ENCODE measurements around the gene ITPR2. TPM values are rescaled to one million over a fixed set of nuclear protein-coding genes. Genes with fewer than 3 reads are reported as not detected.
"Not testable (repeated sequence)": the region's sequence is repeated elsewhere in the genome, so short reads cannot be mapped to it uniquely, and the experiment has no call there.

Gene ITPR2
- total RNA-seq, 6 experiments from 2014 or later, result 6.9 to 8.4 (median 7.6) TPM

- Mint-ChIP-seq H3K36me3 (ENCODE audit: low read depth) (peaks cover 15% of the 10 kb centered on the region), H3K4me1 (ENCODE audit: low read depth) (no peaks in the 10 kb centered on the region), H3K27me3 (ENCODE audit: insufficient read depth) (no peaks in the 10 kb centered on the region; the same call in 1 of the 2 replicates), H3K4me3 (no peak overlapping the region), H3K9me3 (peaks cover 15% of the 10 kb centered on the region), H3K27ac (no peak overlapping the region)
- no peak for TF ChIP-seq CTCF (IDR thresholded peaks at IDR 0.05)
- no peak for DNase-seq
These were observed 71.2 kb downstream of the ITPR2 start for GRCh38 chr12:26761775-26762174.

DNA sequence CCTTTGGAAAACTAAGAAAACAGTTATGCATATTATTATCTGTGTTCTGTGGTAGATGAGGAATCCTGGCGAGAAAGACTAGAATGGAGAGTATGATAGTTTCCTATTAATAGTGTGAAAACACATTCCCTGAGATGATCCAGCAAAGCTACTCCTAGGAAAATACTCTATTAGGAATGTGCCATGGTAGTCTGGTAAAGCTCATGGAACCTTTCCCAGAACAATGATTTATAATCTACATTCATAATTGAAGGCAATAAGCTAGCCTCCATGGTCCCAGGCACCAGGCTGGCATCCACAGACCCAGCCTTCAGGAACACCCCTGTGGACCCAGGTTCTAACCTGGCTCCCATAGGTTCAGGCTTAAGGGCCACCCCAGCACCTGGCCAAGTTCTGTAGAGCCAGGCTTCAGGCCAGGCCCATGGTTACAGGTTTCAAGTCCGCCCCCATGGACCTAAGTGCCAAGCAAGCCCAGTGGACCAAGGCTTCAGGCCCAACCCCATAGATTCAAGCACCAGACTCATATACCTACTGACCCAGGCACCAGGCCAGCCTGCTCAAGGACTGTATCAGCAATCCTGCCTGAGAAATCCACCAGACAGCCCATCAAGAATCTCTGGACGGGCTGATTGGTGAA lies 72.2 kb downstream of the ITPR2 start:
- Mint-ChIP-seq H3K27ac (no peak overlapping the region), H3K9me3 (peaks cover 15% of the 10 kb centered on the region), H3K36me3 (ENCODE audit: low read depth) (peaks cover 15% of the 10 kb centered on the region), H3K4me1 (ENCODE audit: low read depth) (no peaks in the 10 kb centered on the region), H3K4me3 (no peak overlapping the region), H3K27me3 (ENCODE audit: insufficient read depth) (no peaks in the 10 kb centered on the region; the same call in 1 of the 2 replicates)
- no peak for DNase-seq
- TF ChIP-seq CTCF (IDR thresholded peaks at IDR 0.05), result no peak

DNA sequence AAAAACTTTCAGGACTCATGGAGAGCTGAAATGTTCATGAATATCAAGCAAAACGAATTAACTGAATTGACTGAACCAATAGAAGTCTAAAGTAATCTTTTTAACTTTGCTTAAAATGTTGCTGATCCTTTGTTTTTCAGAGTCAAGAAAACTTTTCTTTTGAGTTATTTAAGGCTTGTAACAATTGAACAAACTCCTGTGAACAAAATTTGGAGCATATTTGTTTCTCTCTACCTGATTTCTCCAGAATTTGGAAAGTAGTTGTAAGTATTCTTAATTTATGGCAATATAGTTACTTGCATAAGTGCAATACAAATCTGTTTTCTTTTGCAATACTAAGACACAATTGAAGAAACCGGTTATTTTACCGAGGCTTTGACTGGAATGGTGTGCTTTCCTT lies 77.6 kb downstream of the ITPR2 start:
- not testable (repeated sequence) for H3K9me3 Mint-ChIP-seq; H3K27me3 Mint-ChIP-seq (ENCODE audit: insufficient read depth); H3K27ac Mint-ChIP-seq; H3K4me3 Mint-ChIP-seq; H3K36me3 Mint-ChIP-seq (ENCODE audit: low read depth); DNase-seq
- H3K4me1 Mint-ChIP-seq (ENCODE audit: low read depth), result peaks cover 11% of the 10 kb centered on the region

GRCh38 chr12:26754148-26754547 lies 78.8 kb downstream of the ITPR2 start:
- no peak for DNase-seq
- peaks cover 4% of the 10 kb centered on the region; the same call in 1 of the 2 replicates for H3K36me3 Mint-ChIP-seq (ENCODE audit: low read depth)
- no peaks in the 10 kb centered on the region for H3K27me3 Mint-ChIP-seq (ENCODE audit: insufficient read depth)
- TF ChIP-seq CTCF (IDR thresholded peaks at IDR 0.05), result no peak
- peaks cover 23% of the 10 kb centered on the region for H3K4me1 Mint-ChIP-seq (ENCODE audit: low read depth)
- no peak overlapping the region for H3K4me3 Mint-ChIP-seq
- H3K27ac Mint-ChIP-seq, result no peak overlapping the region
- H3K9me3 Mint-ChIP-seq, result no peaks in the 10 kb centered on the region

DNA sequence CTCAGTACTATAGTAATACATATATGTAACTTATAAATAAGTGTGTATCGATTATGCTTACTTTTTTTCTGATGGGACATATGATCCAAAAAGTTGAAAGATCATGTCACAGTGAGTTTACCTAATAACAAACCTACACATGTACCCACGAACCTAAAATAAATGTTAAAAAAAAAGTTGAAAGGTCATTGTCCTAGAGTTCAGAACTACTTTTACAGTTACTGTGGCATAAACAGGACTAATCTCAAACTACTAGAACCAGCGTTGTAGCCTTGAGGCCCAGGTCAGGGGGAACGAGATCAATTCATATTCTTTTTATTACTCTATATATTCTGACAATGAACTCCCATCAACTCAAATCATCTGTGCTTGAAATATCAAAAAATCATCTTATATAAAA lies 81.8 kb downstream of the ITPR2 start:
- no peak overlapping the region for H3K27ac Mint-ChIP-seq
- no peak for DNase-seq
- H3K4me3 Mint-ChIP-seq, result no peak overlapping the region
- no peaks in the 10 kb centered on the region for H3K9me3 Mint-ChIP-seq
- TF ChIP-seq CTCF (IDR thresholded peaks at IDR 0.05), result no peak
- peaks cover 4% of the 10 kb centered on the region; the same call in 1 of the 2 replicates for H3K36me3 Mint-ChIP-seq (ENCODE audit: low read depth)
- H3K27me3 Mint-ChIP-seq (ENCODE audit: insufficient read depth), result no peaks in the 10 kb centered on the region
- peaks cover 50% of the 10 kb centered on the region for H3K4me1 Mint-ChIP-seq (ENCODE audit: low read depth)

DNA sequence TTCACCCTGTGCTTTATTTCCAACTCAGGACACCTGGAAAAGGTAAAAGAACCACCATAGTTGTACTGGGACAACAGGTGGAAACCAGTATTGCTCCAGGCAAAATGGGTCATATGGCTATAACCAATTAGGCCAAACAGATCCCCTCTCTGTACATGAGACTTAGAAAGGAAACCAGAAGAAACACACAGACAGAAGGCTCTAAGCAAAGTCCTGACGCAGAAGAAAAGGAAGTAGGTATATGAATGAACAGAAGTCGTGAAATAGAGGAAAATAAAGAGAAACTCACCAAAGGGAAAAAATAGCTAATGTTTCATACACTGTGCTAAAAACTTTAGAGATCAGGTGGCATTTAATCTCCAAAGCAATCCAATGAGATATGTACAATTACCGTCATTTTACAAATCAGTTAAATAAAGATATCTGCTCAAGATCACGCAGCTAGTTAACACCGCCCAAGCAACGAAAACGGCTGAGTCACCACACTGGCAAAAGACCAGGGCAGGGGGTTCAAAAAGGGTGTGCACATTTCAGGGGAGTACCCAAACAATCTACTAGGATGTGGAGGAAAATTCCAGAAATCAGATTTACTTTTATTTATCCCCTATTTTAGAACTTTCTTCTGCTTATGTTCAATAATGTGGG lies 82.3 kb downstream of the ITPR2 start:
- Mint-ChIP-seq H3K4me1 (ENCODE audit: low read depth) (peaks cover 55% of the 10 kb centered on the region), H3K27me3 (ENCODE audit: insufficient read depth) (no peaks in the 10 kb centered on the region), H3K27ac (no peak overlapping the region), H3K9me3 (no peaks in the 10 kb centered on the region), H3K36me3 (ENCODE audit: low read depth) (peaks cover 4% of the 10 kb centered on the region; the same call in 1 of the 2 replicates), H3K4me3 (no peak overlapping the region)
- TF ChIP-seq CTCF (IDR thresholded peaks at IDR 0.05), result no peak
- no peak for DNase-seq

Measured in HFFc6 (cell line).